ENCODE measurements around the gene TP53AIP1.

The TP53AIP1 gene

DNA sequence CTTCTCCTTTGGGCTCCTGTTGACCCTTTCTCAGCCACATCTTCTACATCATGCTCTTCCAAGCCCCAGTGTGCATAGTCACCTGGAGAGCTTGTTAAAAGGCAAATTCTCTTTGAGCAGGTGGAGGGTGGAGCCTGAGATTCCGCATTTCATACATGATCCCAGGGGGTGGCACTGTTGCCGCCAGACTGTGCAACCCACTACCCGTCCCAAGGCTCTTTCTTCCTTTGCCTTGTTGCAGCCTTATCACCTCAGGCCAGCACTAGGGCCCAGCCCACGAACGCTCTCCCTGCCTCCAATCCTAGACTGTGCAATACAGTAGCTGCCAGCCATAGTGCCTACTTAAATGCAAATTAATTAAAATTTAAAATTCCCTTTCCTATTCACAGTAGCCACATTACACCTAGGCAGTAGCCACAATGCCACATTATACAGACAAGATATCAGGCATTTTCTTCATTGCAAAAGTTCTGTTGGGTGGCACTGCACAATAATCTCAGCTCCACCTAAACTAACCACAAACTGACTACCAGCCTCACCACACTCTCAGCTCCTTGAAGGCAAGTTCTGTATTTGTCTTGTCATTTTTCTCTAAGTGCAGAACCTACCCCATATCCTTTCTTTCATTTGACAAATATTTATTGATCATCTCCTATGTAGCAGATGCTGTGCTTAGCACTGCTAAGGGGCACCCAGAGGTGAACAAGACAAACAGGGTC lies 56.1 kb downstream of the TP53AIP1 start:
- peak; percentile 55 to 69 for DNase-seq

Data from NCI-H2081 (cell line).